ENCODE measurements around the gene GNPTG. TPM values are rescaled to one million over a fixed set of nuclear protein-coding genes. Genes with fewer than 3 reads are reported as not detected.

GNPTG gene
- total and polyA plus RNA-seq, 2 of the 8 experiments (the other 6 are each of a cell fraction or from before 2014, with no cell fraction given), result 26.2 to 51.2 TPM

DNA sequence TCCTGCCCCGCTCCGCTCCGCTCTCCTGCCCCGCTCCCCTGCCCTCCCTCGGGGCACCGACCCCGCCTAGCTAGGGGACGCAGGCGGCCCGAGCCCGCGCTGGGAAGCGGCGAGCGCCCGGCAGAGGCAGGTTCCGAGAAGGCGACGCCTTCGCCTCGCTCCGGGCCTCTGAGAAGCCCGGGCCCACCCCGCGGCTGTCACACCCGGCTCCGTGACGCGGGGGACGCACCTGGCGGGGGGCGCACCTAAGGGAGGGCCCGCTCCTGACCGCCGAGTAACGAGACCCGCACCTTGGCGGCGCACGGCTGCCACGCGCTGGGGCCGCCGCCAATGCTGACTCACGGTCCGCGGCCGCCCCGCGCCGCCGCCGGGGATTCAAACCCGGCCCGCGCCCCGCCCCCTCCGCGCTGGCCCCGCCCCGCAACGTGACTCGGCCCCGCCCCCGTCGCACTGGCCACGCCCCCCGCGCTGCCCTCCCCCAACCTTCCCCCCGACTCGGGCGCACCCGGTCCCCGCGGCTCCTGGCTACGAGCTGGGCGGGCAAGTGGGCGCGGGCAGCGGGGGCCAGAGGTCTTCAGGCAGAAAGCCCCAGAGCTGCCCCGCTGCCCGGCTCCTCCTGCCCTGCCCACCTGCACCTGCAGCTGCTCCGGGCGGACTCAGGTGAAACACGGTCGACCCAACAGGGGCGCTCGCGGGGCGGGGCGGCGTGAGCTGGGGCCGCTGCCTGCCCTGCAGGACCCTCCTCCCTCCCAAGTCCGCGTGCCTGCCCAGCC, 27.8 kb downstream of the GNPTG start:
- no peak overlapping the region for H3K56ac ChIP-seq (replicated peaks; ENCODE audit: insufficient read length, low read depth, low read length)
- H4K20me1 ChIP-seq (replicated peaks in 1 of 2; ENCODE audit: control insufficient read depth in 1 of 2, insufficient read depth in 2 of 2, low read length in 2 of 2), result peaks cover 3 to 22% of the 10 kb centered on the region in 2 experiments
- no peak overlapping the region for H2BK20ac ChIP-seq (ENCODE audit: low read length)
- no peaks in the 10 kb centered on the region for H3K9me3 ChIP-seq (ENCODE audit: insufficient read depth in 2 of 2, low read depth in 1 of 2, low read length in 1 of 2)
- POLR2A ChIA-PET (ENCODE audit: partially characterized antibody), result interaction anchor here (0.7 to 4.8 kb wide), 16 partner anchors 8 to 231 kb away, joined by 3 to 44 read pairs (median 3); partner anchors contain the start of genes BAIAP3 and UQCC4
- DNase-seq (ENCODE audit: low read depth in 1 of 2, low spot score in 2 of 2) (peak in 1 of 2 experiments; percentile 88), FAIRE-seq (no peak)
- H4K8ac ChIP-seq (ENCODE audit: extremely low read depth, insufficient read depth, low read length), result peak overlapping the region; percentile 88; the same call in 1 of the 2 replicates
- no peak overlapping the region for H2AK5ac ChIP-seq (ENCODE audit: low read depth, low read length)
- peak overlapping the region; percentile 54 for H4K91ac ChIP-seq (replicated peaks; ENCODE audit: insufficient read length, low read length)
- no peak overlapping the region for H2BK120ac ChIP-seq (replicated peaks; ENCODE audit: low read depth, low read length)
- peaks cover 0 to 16% (median 10%) of the 10 kb centered on the region in 4 experiments; a peak in 5 of 7 replicates for H3K4me1 ChIP-seq (replicated peaks in 1 of 4; ENCODE audit: control insufficient read depth in 3 of 4, insufficient read depth in 4 of 4, low read length in 3 of 4)
- no peak overlapping the region for H3K23ac ChIP-seq (ENCODE audit: insufficient read length)
- peak overlapping the region; percentile 65 to 87 (median 72) for H3K9ac ChIP-seq (replicated peaks in 1 of 4; ENCODE audit: extremely low read depth in 1 of 4, low read depth in 3 of 4, low read length in 3 of 4)
- WGBS, 2 experiments (ENCODE audit: extremely low coverage in 1 of 2, insufficient coverage in 1 of 2, insufficient read length in 1 of 2, insufficient replicate concordance in 2 of 2, low coverage in 1 of 2, low lambda C conversion rate in 2 of 2, missing lambda C conversion rate in 1 of 2), result 2% methylated on average over 12 of the region's 95 CpGs; no CpG with 5 or more reads in 1 of the 2 experiments
- H4K5ac ChIP-seq (ENCODE audit: insufficient read length, low read depth, low read length), result no peak overlapping the region
- H2BK15ac ChIP-seq (ENCODE audit: low read length), result no peak overlapping the region
- H2BK5ac ChIP-seq (ENCODE audit: low read depth, low read length), result peak overlapping the region; percentile 75; the same call in 1 of the 2 replicates
- H3K27ac ChIP-seq (ENCODE audit: low read depth, low read length), result peak overlapping the region; percentile 86; the same call in 1 of the 2 replicates
- peaks cover 4 to 19% of the 10 kb centered on the region in 2 experiments; a peak in 2 of 4 replicates for H3K79me2 ChIP-seq (ENCODE audit: control insufficient read depth in 1 of 2, insufficient read depth in 2 of 2, low read length in 2 of 2)
- H3K23me2 ChIP-seq (ENCODE audit: low read depth, low read length), result peaks cover 12% of the 10 kb centered on the region
- CTCF ChIA-PET (ENCODE audit: partially characterized antibody), result interaction anchor here (0.5 to 6.8 kb wide), 15 partner anchors 8 to 64 kb away, joined by 3 to 59 read pairs (median 4); no protein-coding TSS in a partner anchor
- H3K14ac ChIP-seq (ENCODE audit: insufficient read length), result no peak overlapping the region
- peaks cover 0 to 6% (median 0%) of the 10 kb centered on the region in 4 experiments; a peak in 2 of 8 replicates for H3K36me3 ChIP-seq (ENCODE audit: control insufficient read depth in 2 of 4, insufficient read depth in 4 of 4, low read length in 3 of 4)
- peak overlapping the region; percentile 90 for H3K18ac ChIP-seq (ENCODE audit: extremely low read depth, low read length)
- H3K4me2 ChIP-seq (ENCODE audit: insufficient read depth in 1 of 2, low read depth in 2 of 2, low read length in 2 of 2), result peak overlapping the region; percentile 94 to 95
- peak overlapping the region; percentile 63 to 73 (median 70) for H3K4me3 ChIP-seq (ENCODE audit: extremely low read depth in 1 of 4, insufficient read depth in 2 of 4, low read depth in 3 of 4, low read length in 4 of 4)
- H3K79me1 ChIP-seq (ENCODE audit: low read depth, low read length), result peaks cover 8% of the 10 kb centered on the region
- H3K4ac ChIP-seq (replicated peaks; ENCODE audit: insufficient read length, low read depth, low read length), result no peak overlapping the region
- H3K27me3 ChIP-seq (replicated peaks in 1 of 4; ENCODE audit: control insufficient read depth in 3 of 4, extremely low read depth in 1 of 4, insufficient read depth in 3 of 4, low read length in 3 of 4), result no peaks in the 10 kb centered on the region
- H2BK12ac ChIP-seq (ENCODE audit: low read depth, low read length), result no peak overlapping the region
- H2AFZ ChIP-seq (ENCODE audit: low read length), result no peak overlapping the region
- TF ChIP-seq JUND (IDR thresholded peaks at IDR 0.05; ENCODE audit: low read length) (no peak), ASH2L (IDR thresholded peaks at IDR 0.05; ENCODE audit: low read length) (no peak), CBX5 (IDR thresholded peaks at IDR 0.05; ENCODE audit: low read depth, low read length) (no peak), KDM1A (IDR thresholded peaks at IDR 0.05; ENCODE audit: borderline replicate concordance, low read length) (no peak), JUN (IDR thresholded peaks at IDR 0.05; ENCODE audit: low read depth, low read length) (no peak)
- TF ChIP-seq, protein P1, sequence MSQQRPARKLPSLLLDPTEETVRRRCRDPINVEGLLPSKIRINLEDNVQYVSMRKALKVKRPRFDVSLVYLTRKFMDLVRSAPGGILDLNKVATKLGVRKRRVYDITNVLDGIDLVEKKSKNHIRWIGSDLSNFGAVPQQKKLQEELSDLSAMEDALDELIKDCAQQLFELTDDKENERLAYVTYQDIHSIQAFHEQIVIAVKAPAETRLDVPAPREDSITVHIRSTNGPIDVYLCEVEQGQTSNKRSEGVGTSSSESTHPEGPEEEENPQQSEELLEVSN (IDR thresholded peaks at IDR 0.05), result peak; percentile 16
- TF ChIP-seq, protein P2, sequence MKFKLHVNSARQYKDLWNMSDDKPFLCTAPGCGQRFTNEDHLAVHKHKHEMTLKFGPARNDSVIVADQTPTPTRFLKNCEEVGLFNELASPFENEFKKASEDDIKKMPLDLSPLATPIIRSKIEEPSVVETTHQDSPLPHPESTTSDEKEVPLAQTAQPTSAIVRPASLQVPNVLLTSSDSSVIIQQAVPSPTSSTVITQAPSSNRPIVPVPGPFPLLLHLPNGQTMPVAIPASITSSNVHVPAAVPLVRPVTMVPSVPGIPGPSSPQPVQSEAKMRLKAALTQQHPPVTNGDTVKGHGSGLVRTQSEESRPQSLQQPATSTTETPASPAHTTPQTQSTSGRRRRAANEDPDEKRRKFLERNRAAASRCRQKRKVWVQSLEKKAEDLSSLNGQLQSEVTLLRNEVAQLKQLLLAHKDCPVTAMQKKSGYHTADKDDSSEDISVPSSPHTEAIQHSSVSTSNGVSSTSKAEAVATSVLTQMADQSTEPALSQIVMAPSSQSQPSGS (IDR thresholded peaks at IDR 0.05; ENCODE audit: low read length), result no peak
